ENCODE results near the gene RTN1. TPM values are rescaled to one million over a fixed set of nuclear protein-coding genes. Genes with fewer than 3 reads are reported as not detected.

Gene RTN1
- polyA plus RNA-seq, 3 donors: 3.3 to 4.2 (median 3.5) TPM

GRCh38 chr14:59826150-59826549, 44.4 kb downstream of the RTN1 start:
- no peak for DNase-seq (ENCODE audit: extremely low read depth in 1 of 11, low read depth in 9 of 11, low spot score in 4 of 11)

DNA sequence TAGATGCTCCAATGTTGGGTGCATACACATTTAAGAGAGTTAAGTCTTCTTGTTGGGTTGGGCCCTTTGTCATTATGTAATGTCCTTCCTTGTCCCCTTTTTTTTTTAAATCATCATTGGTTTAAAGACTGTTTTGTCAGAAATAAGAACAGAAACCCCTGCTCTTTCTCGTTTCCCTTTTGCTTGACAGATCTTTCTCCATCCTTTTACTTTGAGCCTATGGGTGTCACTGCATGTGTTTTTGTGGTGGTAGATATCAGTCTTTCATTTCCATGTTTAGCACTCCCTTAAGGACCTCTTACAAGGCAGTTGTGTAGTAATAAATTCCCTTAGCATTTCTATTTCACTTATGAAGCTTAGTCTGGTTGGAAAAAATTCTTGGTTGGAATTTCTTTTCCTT, 47.4 kb downstream of the RTN1 start:
- DNase-seq (ENCODE audit: extremely low read depth in 1 of 11, low read depth in 9 of 11, low spot score in 4 of 11): no peak

GRCh38 chr14:59819446-59820088, 51.0 kb downstream of the RTN1 start:
- DNase-seq (ENCODE audit: extremely low read depth in 1 of 11, low read depth in 9 of 11, low spot score in 4 of 11): no peak

DNA sequence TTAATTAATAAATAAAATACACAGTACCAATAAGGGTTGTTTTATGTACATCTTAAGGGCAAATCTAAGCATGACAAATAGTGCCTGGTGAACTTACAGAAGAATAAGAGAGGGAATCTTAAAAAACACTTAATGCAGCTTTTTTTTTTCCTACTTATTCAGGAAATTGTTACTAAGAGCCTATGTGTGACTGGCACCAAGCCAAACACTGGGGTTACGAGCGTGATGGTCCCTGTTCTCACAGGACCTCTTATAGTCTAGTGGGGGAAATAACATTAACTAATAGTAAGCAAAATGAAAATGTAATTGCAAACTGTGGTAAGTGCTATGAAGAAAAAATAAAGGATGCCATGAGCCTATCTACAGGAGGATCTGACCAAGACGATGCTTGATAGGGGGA, 53.6 kb downstream of the RTN1 start:
- no peak for DNase-seq (ENCODE audit: extremely low read depth in 1 of 11, low read depth in 9 of 11, low spot score in 4 of 11)

DNA sequence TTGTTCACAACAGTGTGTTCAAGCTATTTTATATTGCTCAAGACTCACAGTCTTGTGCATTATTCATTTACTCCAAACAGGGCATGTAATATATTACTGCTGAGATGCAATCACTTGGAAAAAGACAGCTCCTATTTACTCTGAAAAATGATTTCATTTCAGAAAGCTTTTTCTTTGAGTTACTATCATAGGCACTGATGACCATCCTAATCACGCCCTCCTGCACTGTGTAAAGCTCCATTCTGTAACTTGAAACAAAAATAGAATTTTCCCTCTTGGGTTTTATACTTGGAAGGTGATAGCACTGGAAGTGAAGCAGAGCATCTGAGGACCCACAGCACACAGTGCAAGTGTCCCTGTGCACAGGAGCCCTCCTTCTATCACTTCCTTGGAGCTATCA, 55.6 kb downstream of the RTN1 start:
- no peak for DNase-seq (ENCODE audit: extremely low read depth in 1 of 11, low read depth in 9 of 11, low spot score in 4 of 11)

- DNase-seq (ENCODE audit: extremely low read depth in 1 of 11, low read depth in 9 of 11, low spot score in 4 of 11): no peak
Measured at GRCh38 chr14:59811815-59812214, 58.8 kb downstream of the RTN1 start.

DNA sequence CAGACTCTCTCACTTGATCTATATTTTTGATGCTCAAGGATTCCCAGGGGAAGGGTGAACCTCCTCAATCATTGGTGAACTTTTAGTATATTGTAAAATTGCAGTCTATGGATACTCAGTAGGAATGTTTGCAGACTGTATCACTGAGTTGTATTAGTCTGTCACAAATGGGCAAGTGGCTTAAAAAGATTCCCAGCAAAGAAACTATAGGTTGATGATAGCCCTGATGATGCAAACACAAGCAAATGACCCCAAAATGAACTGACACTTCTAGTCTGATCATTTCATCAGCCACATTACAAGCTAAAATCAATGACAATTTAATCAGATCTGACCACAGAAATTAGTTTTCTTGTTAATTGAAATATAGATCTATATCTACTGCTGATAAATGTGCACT, 59.5 kb downstream of the RTN1 start:
- DNase-seq (ENCODE audit: extremely low read depth in 1 of 11, low read depth in 9 of 11, low spot score in 4 of 11): no peak

DNA sequence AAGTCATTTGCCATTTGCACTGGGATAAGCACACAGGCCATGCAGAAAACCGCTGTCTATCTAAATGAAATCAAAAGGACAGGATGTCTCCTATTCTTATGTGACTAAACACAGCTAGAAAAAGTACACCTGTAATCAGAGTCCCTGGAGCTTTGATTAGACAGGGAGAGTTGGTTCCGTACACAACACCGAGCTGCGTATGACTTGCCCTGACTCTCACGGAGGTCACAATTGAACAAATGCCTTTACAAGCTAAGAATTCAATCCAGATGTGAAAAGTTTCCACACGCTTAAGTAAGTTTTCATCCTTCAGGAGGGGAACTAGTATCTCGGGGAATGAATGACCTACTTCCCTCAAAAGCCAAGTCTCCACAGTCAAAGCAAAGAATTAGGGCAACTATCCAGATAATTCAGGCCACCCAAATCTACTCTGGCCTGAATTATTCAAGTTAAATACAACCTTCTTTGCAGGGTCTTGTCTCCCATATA, 67.5 kb downstream of the RTN1 start:
- no peak for DNase-seq (ENCODE audit: extremely low read depth in 1 of 11, low read depth in 9 of 11, low spot score in 4 of 11)

DNA sequence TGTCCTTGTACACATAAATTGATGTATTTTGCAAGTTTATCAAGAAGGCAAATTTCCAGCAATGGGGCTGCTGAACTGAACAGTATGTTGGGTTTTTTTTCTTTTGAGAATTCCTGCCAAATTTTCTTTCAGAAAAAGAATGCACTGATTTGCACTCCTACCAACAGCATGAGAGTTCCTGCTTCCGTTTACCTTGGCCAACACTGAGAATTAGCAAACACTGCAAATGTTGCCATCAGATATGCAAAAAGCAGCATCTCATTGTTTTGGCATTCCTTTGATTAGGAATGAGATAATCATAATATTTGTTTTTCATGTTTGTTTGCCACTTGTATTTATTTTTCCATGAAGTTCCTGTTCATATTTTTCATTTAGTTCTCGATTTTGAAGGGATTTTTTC, 82.4 kb downstream of the RTN1 start:
- DNase-seq (ENCODE audit: extremely low read depth in 1 of 11, low read depth in 9 of 11, low spot score in 4 of 11): no peak

- DNase-seq (ENCODE audit: extremely low read depth in 1 of 11, low read depth in 9 of 11, low spot score in 4 of 11): no peak
Measured at GRCh38 chr14:59787045-59787674, 83.4 kb downstream of the RTN1 start.

DNA sequence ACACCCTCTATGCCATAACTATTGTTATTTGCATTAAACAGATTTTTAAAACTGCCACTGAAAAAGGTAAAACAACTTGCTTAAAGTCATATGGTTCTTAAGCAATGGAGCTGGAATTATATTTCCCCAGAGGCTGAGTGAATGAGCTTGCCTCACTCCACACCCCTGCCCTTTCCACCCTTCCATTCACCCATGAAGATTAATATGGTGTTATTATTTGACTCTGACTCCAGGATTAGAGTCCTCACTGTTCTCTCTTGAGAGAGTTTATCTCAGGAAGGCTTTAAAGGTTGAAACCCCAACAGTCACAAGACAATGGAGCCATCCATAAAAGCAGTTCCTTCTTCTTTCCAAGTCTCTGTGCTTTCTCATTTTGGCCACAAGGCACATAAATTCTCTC, 84.9 kb downstream of the RTN1 start:
- no peak for DNase-seq (ENCODE audit: extremely low read depth in 1 of 11, low read depth in 9 of 11, low spot score in 4 of 11)

GRCh38 chr14:59782760-59783159, 87.8 kb downstream of the RTN1 start:
- no peak for DNase-seq (ENCODE audit: extremely low read depth in 1 of 11, low read depth in 9 of 11, low spot score in 4 of 11)

DNA sequence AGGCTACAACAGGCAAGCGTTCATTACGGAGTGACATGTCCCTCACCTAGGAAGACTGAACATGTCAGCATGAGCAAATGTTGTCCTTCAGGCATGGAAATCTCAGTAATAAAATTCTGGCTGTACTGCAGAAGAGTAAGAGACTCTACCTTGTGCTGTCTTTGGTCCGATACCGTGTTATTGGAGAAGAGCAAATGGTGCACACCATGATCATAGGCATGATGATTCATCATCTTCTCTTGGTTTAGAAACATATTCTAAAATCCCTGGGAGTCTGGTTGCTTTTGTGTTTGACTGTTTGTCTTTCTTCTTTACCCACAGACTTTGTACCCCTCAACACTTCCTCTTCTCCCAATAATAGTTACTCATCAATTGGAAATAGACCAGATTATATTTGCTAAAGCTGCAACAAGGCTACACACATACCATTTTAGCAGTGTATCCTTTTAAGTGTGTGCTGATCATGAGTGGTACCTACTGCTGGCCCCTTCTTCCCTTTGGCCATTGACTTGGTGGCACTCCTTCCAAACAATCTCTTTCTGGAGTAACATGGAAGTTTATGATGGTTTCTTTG, 93.5 kb downstream of the RTN1 start:
- DNase-seq (ENCODE audit: extremely low read depth in 1 of 11, low read depth in 9 of 11, low spot score in 4 of 11): no peak

DNA sequence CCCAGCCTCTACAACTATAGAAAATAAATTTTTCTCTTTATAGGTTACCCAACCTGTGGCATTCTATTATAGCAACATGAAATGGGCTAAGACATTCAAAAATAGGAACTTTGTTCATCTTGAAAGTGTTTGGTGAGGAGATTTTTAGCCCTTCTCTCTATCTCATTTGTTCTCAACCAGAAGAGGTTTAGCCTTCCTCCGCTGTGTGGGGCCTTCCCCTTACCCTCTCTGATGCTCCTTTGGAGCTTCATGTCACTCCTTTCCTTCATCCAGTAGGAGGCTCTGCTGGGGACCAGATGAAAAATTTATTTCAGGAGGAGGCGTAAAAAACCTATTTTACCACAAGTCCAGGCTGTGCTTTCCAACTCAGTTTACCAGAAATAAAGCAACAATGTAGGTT, 94.1 kb downstream of the RTN1 start:
- no peak for DNase-seq (ENCODE audit: extremely low read depth in 1 of 11, low read depth in 9 of 11, low spot score in 4 of 11)

DNA sequence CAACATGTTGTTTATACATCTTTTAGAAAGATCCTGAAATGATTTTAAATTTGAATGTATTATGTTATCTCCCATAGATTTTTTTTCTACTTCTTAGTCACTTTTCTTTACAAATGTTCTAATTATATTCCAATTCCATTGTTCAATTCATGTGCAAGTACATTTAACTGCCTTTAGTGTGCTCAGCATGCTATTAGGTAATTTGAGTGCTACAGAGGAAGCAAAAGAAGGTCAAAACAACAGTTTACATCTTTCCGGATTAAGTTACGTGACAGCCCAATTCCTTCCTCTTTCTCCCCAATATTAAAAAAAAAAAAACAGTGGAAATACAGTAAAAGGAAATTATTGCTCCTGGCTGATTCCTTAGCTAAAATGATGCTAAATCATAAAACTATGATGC, 98.3 kb downstream of the RTN1 start:
- DNase-seq (ENCODE audit: extremely low read depth in 1 of 11, low read depth in 9 of 11, low spot score in 4 of 11): peak in 1 of 11 donors; percentile 10

DNA sequence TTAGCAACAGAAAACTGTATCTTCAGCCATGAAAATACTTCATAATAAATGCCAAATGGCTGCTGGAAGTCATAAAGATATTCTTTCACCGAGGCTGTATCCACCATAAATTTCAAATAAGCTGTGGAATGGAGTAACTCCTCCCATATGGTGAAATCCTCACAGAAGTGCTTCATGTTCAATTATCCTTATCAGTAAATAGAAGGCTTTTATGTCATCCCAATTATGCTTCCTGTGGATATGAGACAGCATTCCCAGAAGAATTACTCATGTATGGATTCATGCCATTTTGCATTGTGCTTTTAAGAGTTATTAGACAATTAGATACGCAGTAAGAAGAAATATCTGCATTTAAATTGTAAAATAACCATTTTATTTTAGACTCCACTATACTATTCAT, 99.0 kb downstream of the RTN1 start:
- DNase-seq (ENCODE audit: extremely low read depth in 1 of 11, low read depth in 9 of 11, low spot score in 4 of 11): no peak

DNA sequence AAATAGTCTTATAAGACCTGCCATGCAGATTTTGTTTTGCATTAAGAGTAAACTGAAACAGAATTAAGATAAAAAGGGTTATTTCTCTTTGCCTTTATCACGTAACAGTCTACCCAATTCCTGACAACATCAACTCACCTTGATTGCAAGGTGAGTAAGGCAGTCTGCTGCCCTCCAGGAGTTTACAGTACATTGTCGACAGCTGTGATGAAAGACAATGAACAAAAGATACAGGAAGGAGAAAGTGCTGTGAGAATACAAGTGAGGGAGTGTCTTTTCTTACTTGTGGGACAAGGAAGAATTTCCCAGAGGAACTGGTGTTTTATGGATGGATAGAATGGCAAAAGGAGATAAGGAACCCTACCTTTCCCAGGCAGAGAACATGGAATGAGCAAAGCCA, 101.0 kb downstream of the RTN1 start:
- DNase-seq (ENCODE audit: extremely low read depth in 1 of 11, low read depth in 9 of 11, low spot score in 4 of 11): no peak

DNA sequence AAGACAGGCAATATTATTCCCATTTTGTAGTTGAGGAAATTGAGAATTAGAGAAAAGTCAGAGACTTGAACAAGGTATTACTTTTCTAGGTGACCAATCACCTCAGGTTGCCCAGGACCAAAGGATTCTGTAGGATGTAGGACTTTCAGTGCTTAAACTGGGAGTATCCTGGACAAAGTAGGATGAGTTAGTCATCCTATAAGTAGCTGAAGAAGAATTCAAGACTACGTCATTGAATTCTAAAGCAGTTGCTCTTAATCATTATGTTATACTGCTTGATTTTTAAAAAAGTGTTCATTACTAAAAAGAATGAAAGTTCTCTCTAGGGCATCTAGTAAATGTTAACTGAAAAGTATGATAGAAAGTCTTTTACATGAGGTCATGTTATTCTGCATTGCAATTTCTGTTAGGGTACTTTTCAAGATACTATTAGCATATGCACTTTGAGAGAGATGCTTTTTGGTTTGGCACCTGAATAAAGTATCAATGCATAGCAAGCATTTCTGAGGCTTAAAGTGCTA, 101.7 kb downstream of the RTN1 start:
- no peak for DNase-seq (ENCODE audit: extremely low read depth in 1 of 11, low read depth in 9 of 11, low spot score in 4 of 11)

DNA sequence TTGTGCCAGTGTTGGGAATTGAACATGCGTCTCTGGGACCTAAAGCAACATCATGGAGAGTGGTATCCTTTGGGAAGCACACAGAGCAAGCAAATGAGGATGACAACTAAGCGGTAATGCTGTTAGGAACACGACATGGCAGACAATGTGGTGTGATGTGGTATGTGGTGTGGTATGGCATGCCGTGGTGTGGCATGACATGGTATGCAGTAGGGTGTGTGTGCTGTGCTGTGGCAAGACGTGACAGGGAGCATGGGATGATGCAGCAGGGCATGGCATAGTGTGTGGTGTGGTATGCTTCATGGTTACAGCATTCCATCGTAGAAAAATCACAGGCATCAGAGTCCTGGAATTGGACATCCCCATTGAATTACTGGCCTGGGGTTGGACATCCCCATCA, 108.7 kb downstream of the RTN1 start:
- DNase-seq (ENCODE audit: extremely low read depth in 1 of 11, low read depth in 9 of 11, low spot score in 4 of 11): no peak

GRCh38 chr14:59755409-59756135, 115.0 kb downstream of the RTN1 start:
- DNase-seq (ENCODE audit: extremely low read depth in 1 of 11, low read depth in 9 of 11, low spot score in 4 of 11): no peak

Measured in renal cortex interstitium (tissue), 11 donors.